Measurements from ENCODE around the gene LRRC4C. TPM values are rescaled to one million over a fixed set of nuclear protein-coding genes. Genes with fewer than 3 reads are reported as not detected.

The LRRC4C gene
- total RNA-seq, 1 donor from 2014 or later: not detected

DNA sequence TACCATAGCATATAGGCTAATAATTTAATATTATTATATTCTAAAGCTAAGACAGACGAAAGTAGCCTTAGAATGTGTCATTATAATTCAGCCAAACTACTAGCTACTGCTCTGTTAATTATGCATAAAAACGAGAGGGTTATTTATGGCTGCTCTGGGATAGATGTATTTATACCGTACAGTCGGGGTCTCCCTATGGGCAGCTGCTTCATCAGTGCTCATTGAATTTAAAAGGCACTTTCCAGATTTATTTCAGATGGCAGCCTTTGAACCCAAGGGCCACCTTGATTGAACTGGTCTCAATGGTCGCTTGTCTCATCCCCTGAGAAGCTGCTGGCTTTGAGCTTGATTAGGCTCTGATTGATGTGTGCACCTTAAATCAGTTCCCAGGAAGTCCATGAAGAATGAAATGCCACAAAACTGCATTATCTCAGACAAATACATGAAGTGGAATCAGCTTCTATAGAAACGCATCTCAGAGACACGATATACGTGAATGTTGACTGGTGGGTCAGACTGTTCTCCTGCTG, 377.6 kb downstream of the LRRC4C start:
- Histone ChIP-seq H3K27ac (no peak overlapping the region), H3K27me3 (no peaks in the 10 kb centered on the region), H3K9me3 (no peaks in the 10 kb centered on the region), H3K4me3 (no peak overlapping the region), H3K36me3 (no peaks in the 10 kb centered on the region), H3K4me1 (no peaks in the 10 kb centered on the region)
- TF ChIP-seq, protein P1, sequence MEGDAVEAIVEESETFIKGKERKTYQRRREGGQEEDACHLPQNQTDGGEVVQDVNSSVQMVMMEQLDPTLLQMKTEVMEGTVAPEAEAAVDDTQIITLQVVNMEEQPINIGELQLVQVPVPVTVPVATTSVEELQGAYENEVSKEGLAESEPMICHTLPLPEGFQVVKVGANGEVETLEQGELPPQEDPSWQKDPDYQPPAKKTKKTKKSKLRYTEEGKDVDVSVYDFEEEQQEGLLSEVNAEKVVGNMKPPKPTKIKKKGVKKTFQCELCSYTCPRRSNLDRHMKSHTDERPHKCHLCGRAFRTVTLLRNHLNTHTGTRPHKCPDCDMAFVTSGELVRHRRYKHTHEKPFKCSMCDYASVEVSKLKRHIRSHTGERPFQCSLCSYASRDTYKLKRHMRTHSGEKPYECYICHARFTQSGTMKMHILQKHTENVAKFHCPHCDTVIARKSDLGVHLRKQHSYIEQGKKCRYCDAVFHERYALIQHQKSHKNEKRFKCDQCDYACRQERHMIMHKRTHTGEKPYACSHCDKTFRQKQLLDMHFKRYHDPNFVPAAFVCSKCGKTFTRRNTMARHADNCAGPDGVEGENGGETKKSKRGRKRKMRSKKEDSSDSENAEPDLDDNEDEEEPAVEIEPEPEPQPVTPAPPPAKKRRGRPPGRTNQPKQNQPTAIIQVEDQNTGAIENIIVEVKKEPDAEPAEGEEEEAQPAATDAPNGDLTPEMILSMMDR (IDR thresholded peaks at IDR 0.05): no peak
- intact Hi-C loops (cut with DNase I): no loop called here
- DNase-seq (ENCODE audit: low spot score in 2 of 2): no peak

DNA sequence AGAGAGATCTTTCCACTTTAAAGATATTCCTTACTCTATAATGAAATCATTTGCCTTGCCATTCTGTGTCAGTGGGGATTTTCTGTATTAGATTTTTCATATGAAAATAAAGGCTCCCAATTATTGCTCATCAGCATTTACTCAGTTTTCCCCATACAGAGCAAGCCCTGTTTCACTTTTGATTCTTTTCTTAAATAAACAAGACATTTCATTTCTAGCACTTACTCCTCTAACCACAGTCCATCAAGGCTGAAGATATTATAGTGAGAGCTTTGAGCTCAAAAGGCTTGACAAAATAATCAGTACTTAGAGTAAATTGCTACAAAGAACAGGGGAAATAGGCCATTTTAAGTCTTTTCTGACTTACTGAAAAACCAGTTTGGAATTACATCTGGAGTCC, 385.1 kb downstream of the LRRC4C start:
- Histone ChIP-seq H3K27ac (no peak overlapping the region), H3K36me3 (no peaks in the 10 kb centered on the region), H3K9me3 (peaks cover 0 to 3% of the 10 kb centered on the region in 2 donors), H3K27me3 (no peaks in the 10 kb centered on the region), H3K4me1 (no peaks in the 10 kb centered on the region), H3K4me3 (no peak overlapping the region)
- TF ChIP-seq, protein P1 (IDR thresholded peaks at IDR 0.05): no peak
- intact Hi-C loops (cut with DNase I): no loop called here
- no peak for DNase-seq (ENCODE audit: low spot score in 2 of 2)

DNA sequence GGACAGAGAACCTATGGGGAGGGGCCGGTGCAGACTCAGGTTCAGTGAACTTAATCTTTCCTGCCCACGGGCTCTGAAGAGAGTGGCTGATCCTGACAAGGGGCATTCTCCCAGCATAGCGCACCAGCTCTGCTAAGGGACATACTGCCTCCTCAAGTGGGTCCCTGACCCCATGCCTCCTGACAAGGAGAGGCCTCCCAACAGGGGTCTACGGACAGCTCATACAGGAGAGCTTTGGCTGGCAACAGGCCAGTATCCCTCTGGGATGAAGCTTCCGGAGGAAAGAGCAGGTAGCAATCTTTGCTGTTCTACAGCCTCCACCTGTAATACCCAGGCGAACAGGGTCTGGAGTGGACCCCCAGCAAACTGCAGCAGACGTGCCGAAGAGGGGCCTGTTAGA, 394.0 kb downstream of the LRRC4C start:
- no peaks in the 10 kb centered on the region for H3K36me3 ChIP-seq
- intact Hi-C loops (cut with DNase I): no loop called here
- H3K9me3 ChIP-seq: no peaks in the 10 kb centered on the region
- no peaks in the 10 kb centered on the region for H3K4me1 ChIP-seq
- no peaks in the 10 kb centered on the region for H3K27me3 ChIP-seq
- no peak overlapping the region for H3K4me3 ChIP-seq
- TF ChIP-seq, protein P1 (IDR thresholded peaks at IDR 0.05): no peak
- H3K27ac ChIP-seq: no peak overlapping the region
- no peak for DNase-seq (ENCODE audit: low spot score in 2 of 2)

DNA sequence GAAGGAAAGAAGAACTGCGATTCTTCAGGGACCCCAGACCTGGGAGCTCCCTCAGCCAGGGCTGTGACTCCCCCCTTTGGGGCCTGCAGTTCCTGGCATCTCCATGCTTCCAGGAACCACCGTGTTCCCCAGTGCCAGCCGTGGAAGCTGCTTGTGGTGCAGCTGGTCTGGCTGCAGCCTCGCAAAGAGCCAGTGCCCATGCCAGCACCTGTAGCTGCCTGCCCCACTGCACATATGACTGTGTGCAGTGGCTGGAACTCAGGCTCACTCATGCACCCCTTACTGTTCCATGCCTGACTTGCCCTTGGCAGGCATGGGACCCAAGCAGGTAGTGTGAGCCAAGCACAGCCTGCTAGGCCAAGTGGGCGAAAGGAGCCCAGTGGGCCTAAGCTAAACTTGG, 401.3 kb downstream of the LRRC4C start:
- no peak overlapping the region for H3K4me3 ChIP-seq
- intact Hi-C loops (cut with DNase I): no loop called here
- H3K36me3 ChIP-seq: no peaks in the 10 kb centered on the region
- no peak overlapping the region for H3K27ac ChIP-seq
- H3K27me3 ChIP-seq: no peaks in the 10 kb centered on the region
- no peak for DNase-seq (ENCODE audit: low spot score in 2 of 2)
- no peaks in the 10 kb centered on the region for H3K4me1 ChIP-seq
- no peaks in the 10 kb centered on the region for H3K9me3 ChIP-seq
- TF ChIP-seq, protein P1 (IDR thresholded peaks at IDR 0.05): no peak

DNA sequence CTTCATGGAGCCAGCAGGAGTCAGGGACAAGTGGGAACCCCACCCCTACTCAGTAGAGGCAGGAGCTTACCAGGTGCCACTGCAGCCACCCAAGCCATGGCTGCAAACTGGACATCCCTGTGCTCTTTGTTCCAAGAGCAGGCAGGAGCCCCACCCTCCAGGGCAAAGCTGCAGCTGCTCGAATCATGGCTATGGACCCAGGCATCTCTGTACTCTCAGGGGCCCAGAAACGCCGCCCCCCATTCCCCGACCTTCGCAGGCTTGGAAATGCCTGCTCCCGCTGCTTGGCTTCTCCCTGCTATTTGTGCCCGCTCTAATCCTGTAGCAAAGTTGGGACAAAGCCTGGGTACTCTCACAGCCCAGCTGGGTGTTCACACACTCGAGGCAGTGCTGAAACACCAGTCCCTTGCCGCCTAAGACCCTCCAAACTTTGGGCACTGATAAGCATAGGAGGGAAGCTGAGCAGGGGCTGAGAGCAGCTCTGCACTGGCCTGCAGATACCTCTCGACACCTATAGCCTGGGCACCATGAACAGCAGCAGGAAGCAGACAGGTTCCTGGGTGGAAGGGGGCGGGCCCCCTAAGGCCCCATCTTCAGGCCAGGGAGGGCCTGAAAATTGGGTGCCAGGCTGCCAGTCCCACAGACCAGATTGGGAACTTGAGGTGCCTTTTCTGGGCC, 402.4 kb downstream of the LRRC4C start:
- no peaks in the 10 kb centered on the region for H3K27me3 ChIP-seq
- no peaks in the 10 kb centered on the region for H3K9me3 ChIP-seq
- TF ChIP-seq, protein P1 (IDR thresholded peaks at IDR 0.05): no peak
- no peaks in the 10 kb centered on the region for H3K4me1 ChIP-seq
- no peaks in the 10 kb centered on the region for H3K36me3 ChIP-seq
- no peak for DNase-seq (ENCODE audit: low spot score in 2 of 2)
- intact Hi-C loops (cut with DNase I): no loop called here
- no peak overlapping the region for H3K4me3 ChIP-seq
- H3K27ac ChIP-seq: no peak overlapping the region

Measured in ascending aorta (tissue), 2 donors.